GM12891 (cell line): ENCODE measurements around the gene JAGN1. TPM values are rescaled to one million over a fixed set of nuclear protein-coding genes. Genes with fewer than 3 reads are reported as not detected.
"Not testable (repeated sequence)": the region's sequence is repeated elsewhere in the genome, so short reads cannot be mapped to it uniquely, and the experiment has no call there.

Source experiments
- DNase-seq: peaks from one replicate; pipeline ENCODE4 v3.0.0; 2011; ENCODE audit warnings: low spot score; ENCODE audit not compliant: insufficient read length
- FAIRE-seq: peaks from 2 replicates; lab custom pipeline; 2011; peaks lifted over from hg19 to GRCh38; lab: Jason Lieb, UNC
- PAX5 ChIP-seq: IDR thresholded peaks from 2 replicates; pipeline ENCODE4 v1.6.1; 2011; ENCODE audit warnings: low read length, moderate library complexity, mild to moderate bottlenecking; ENCODE audit not compliant: insufficient read depth, severe bottlenecking
- POLR2A ChIP-seq: IDR thresholded peaks from 2 replicates; pipeline ENCODE4 v1.6.1; 2011; ENCODE audit warnings: low read depth, low read length, control low read depth
- POLR2AphosphoS5 ChIP-seq: IDR thresholded peaks from 2 replicates; pipeline ENCODE4 v1.6.1; 2011; ENCODE audit warnings: low read depth, low read length, control low read depth
- POU2F2 ChIP-seq: IDR thresholded peaks from 2 replicates; pipeline ENCODE4 v1.6.1; 2011; ENCODE audit warnings: low read depth, mild to moderate bottlenecking, control low read depth, low read length, moderate library complexity
- SPI1 ChIP-seq: IDR thresholded peaks from 2 replicates; pipeline ENCODE4 v1.6.1; 2011; ENCODE audit warnings: low read depth, low read length, control low read depth
- TAF1 ChIP-seq: IDR thresholded peaks from 2 replicates; pipeline ENCODE4 v1.6.1; 2011; ENCODE audit warnings: low read depth, low read length, control low read depth
- polyA plus RNA-seq: library from polyadenylated mRNA; unstranded; fragments of >200 nt; gene quantifications from one replicate; pipeline ENCODE4 v1.2.1, GENCODE V29; 2012; ENCODE audit warnings: low read depth, missing spikeins, inconsistent platforms; ENCODE audit not compliant: missing spikeins

The JAGN1 gene
- polyA plus RNA-seq: 40.4 TPM

- TF ChIP-seq POLR2A (peak; percentile 86), SPI1 (no peak), POLR2AphosphoS5 (peak; percentile 90), POU2F2 (peak; percentile 67; the same call in 1 of the 2 replicates), PAX5 (no peak), TAF1 (peak; percentile 88)
- FAIRE-seq (peak; percentile 81), DNase-seq (peak; percentile 86)
These were observed at the start of gene JAGN1 for GRCh38 chr3:9890249-9891071. Gene JAGN1, plus strand, starts transcription at chr3:9890610. Its CDS starts 113 bp downstream, at chr3:9890723.

- no peak for DNase-seq
- TF ChIP-seq PAX5: no peak
- no peak for TF ChIP-seq SPI1
- TF ChIP-seq POU2F2: no peak
- no peak for TF ChIP-seq POLR2A
- no peak for TF ChIP-seq TAF1
- no peak for TF ChIP-seq POLR2AphosphoS5
- FAIRE-seq: no peak
These were observed 49.4 kb upstream of the JAGN1 start for GRCh38 chr3:9841015-9841414.

GRCh38 chr3:9843715-9844438 is 46.5 kb upstream of the JAGN1 start, which contains the start of gene RPUSD3:
Gene RPUSD3, minus strand, starts transcription at chr3:9844008. Its CDS starts 18 bp downstream, at chr3:9843990.
- DNase-seq (peak; percentile 98), FAIRE-seq (peak; percentile 85)
- TF ChIP-seq POLR2A (peak; percentile 42; the same call in 1 of the 2 replicates), PAX5 (no peak)

- TF ChIP-seq SPI1 (no peak), POU2F2 (no peak), POLR2A (no peak), TAF1 (no peak), PAX5 (no peak), POLR2AphosphoS5 (no peak)
- FAIRE-seq: no peak
- DNase-seq: no peak
These were observed 44.2 kb upstream of the JAGN1 start for GRCh38 chr3:9846231-9846630.

- DNase-seq (no peak), FAIRE-seq (no peak)
- TF ChIP-seq POLR2A: no peak
- no peak for TF ChIP-seq POLR2AphosphoS5
- no peak for TF ChIP-seq POU2F2
- no peak for TF ChIP-seq TAF1
- no peak for TF ChIP-seq PAX5
- TF ChIP-seq SPI1: no peak
These were observed 43.4 kb upstream of the JAGN1 start for GRCh38 chr3:9846931-9847488.

- not testable (repeated sequence) for DNase-seq, FAIRE-seq
These were observed 42.5 kb upstream of the JAGN1 start for GRCh38 chr3:9847870-9848269.

GRCh38 chr3:9848860-9849259 is 41.5 kb upstream of the JAGN1 start:
- DNase-seq, FAIRE-seq: not testable (repeated sequence)

- not testable (repeated sequence) for DNase-seq, FAIRE-seq
These were observed 39.0 kb upstream of the JAGN1 start for GRCh38 chr3:9851383-9851782.

- DNase-seq, FAIRE-seq: not testable (repeated sequence)
These were observed 38.5 kb upstream of the JAGN1 start for GRCh38 chr3:9851926-9852325.

GRCh38 chr3:9852528-9852927 is 37.9 kb upstream of the JAGN1 start:
- TF ChIP-seq SPI1: no peak
- no peak for TF ChIP-seq PAX5
- TF ChIP-seq POLR2A: no peak
- TF ChIP-seq POU2F2: no peak
- TF ChIP-seq TAF1: no peak
- TF ChIP-seq POLR2AphosphoS5: no peak
- DNase-seq (no peak), FAIRE-seq (no peak)

- FAIRE-seq: not testable (repeated sequence)
These were observed 36.0 kb upstream of the JAGN1 start for GRCh38 chr3:9854291-9854940.

More at GRCh38 chr3:9854291-9854940, 36.0 kb upstream of the JAGN1 start:
- DNase-seq: not testable (repeated sequence)
